MM.1S (cell line): ENCODE results near the gene RGS6.

Source experiments
- DNase-seq: peaks from one replicate; pipeline ENCODE4 v3.0.0-alpha.2; 2015
- H2AFZ ChIP-seq: fragments of 300-600 bp; sonication (generic); 2 replicates; pipeline ENCODE4 v1.6.0; 2016; ENCODE audit warnings: antibody characterized with exemption, low read length
- H3F3A ChIP-seq: fragments of 300-600 bp; sonication (generic); 2 replicates; pipeline ENCODE4 v1.6.1; 2016; ENCODE audit warnings: mild to moderate bottlenecking, antibody characterized with exemption, low read length, moderate library complexity, mixed read lengths; ENCODE audit not compliant: insufficient read depth
- H3K27ac ChIP-seq: fragments of 300-600 bp; sonication (generic); 2 replicates; pipeline ENCODE4 v1.5.1; 2016; ENCODE audit warnings: mild to moderate bottlenecking, low read length
- H3K27me3 ChIP-seq: fragments of 300-600 bp; sonication (generic); replicated peaks from 2 replicates; pipeline ENCODE4 v1.6.0; 2016; ENCODE audit warnings: low read length; ENCODE audit not compliant: insufficient read depth
- H3K36me3 ChIP-seq: fragments of 300-600 bp; sonication (generic); replicated peaks from 2 replicates; pipeline ENCODE4 v1.6.1; 2016; ENCODE audit warnings: mild to moderate bottlenecking, low read length, mixed read lengths; ENCODE audit not compliant: insufficient read depth
- H3K4me1 ChIP-seq: fragments of 300-600 bp; sonication (generic); 2 replicates; pipeline ENCODE4 v1.6.1; 2016; ENCODE audit warnings: low read length, mixed read lengths
- H3K4me2 ChIP-seq: fragments of 300-600 bp; sonication (generic); 2 replicates; pipeline ENCODE4 v1.6.0; 2016; ENCODE audit warnings: low read depth, low read length
- H3K4me3 ChIP-seq: fragments of 300-600 bp; sonication (generic); 2 replicates; pipeline ENCODE4 v1.5.1; 2016; ENCODE audit warnings: low read length, mixed read lengths
- H3K79me2 ChIP-seq: fragments of 300-600 bp; sonication (generic); 2 replicates; pipeline ENCODE4 v1.6.1; 2016; ENCODE audit warnings: mixed run types, low read length, mixed read lengths
- H3K9ac ChIP-seq: fragments of 300-600 bp; sonication (generic); 2 replicates; pipeline ENCODE4 v1.6.1; 2016; ENCODE audit warnings: low read length, mixed read lengths
- H3K9me2 ChIP-seq: fragments of 300-600 bp; sonication (generic); replicated peaks from 2 replicates; pipeline ENCODE4 v1.6.1; 2016; ENCODE audit warnings: mild to moderate bottlenecking, low read length, mixed read lengths; ENCODE audit not compliant: insufficient read depth
- H3K9me3 ChIP-seq: fragments of 300-600 bp; sonication (generic); replicated peaks from 2 replicates; pipeline ENCODE4 v1.6.1; 2016; ENCODE audit warnings: mild to moderate bottlenecking, low read length, mixed read lengths; ENCODE audit not compliant: insufficient read depth
- H4K20me1 ChIP-seq: fragments of 300-600 bp; sonication (generic); 2 replicates; pipeline ENCODE4 v1.6.1; 2016; ENCODE audit warnings: mild to moderate bottlenecking, low read length, moderate library complexity, mixed read lengths; ENCODE audit not compliant: insufficient read depth
- EZH2 ChIP-seq: fragments of 300-600 bp; sonication (generic); optimal IDR thresholded peaks from 2 replicates; pipeline ENCODE3; 2017; ENCODE audit warnings: low read depth, mild to moderate bottlenecking, antibody characterized with exemption, low read length, mixed read lengths
- EZH2phosphoT487 ChIP-seq: fragments of 300-600 bp; sonication (generic); IDR thresholded peaks from 2 replicates; pipeline ENCODE4 v1.6.1; 2018; ENCODE audit warnings: antibody characterized with exemption, low read length
- TF ChIP-seq, protein P1 (sequence below): fragments of 300-600 bp; sonication (generic); IDR thresholded peaks from 2 replicates; pipeline ENCODE4 v1.5.1; 2016; ENCODE audit warnings: antibody characterized with exemption, low read length, mixed read lengths

Gene RGS6

GRCh38 chr14:72060460-72060859 lies 128.2 kb downstream of the RGS6 start:
- no peaks in the 10 kb centered on the region for H3K4me1 ChIP-seq
- no peak overlapping the region for H3K27ac ChIP-seq
- DNase-seq: no peak
- no peaks in the 10 kb centered on the region for H4K20me1 ChIP-seq
- no peaks in the 10 kb centered on the region for H3K27me3 ChIP-seq
- no peaks in the 10 kb centered on the region for H3K9me3 ChIP-seq
- TF ChIP-seq, protein P1, sequence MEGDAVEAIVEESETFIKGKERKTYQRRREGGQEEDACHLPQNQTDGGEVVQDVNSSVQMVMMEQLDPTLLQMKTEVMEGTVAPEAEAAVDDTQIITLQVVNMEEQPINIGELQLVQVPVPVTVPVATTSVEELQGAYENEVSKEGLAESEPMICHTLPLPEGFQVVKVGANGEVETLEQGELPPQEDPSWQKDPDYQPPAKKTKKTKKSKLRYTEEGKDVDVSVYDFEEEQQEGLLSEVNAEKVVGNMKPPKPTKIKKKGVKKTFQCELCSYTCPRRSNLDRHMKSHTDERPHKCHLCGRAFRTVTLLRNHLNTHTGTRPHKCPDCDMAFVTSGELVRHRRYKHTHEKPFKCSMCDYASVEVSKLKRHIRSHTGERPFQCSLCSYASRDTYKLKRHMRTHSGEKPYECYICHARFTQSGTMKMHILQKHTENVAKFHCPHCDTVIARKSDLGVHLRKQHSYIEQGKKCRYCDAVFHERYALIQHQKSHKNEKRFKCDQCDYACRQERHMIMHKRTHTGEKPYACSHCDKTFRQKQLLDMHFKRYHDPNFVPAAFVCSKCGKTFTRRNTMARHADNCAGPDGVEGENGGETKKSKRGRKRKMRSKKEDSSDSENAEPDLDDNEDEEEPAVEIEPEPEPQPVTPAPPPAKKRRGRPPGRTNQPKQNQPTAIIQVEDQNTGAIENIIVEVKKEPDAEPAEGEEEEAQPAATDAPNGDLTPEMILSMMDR: no peak
- TF ChIP-seq EZH2: no peak
- TF ChIP-seq EZH2phosphoT487: no peak
- no peaks in the 10 kb centered on the region for H3K79me2 ChIP-seq
- H3K9me2 ChIP-seq: no peaks in the 10 kb centered on the region
- H3K9ac ChIP-seq: no peak overlapping the region
- no peak overlapping the region for H3K4me2 ChIP-seq
- H3K36me3 ChIP-seq: no peaks in the 10 kb centered on the region
- H3F3A ChIP-seq: no peaks in the 10 kb centered on the region
- H2AFZ ChIP-seq: no peak overlapping the region
- no peak overlapping the region for H3K4me3 ChIP-seq

GRCh38 chr14:72060917-72061316 lies 128.7 kb downstream of the RGS6 start:
- H3K9me3 ChIP-seq: no peaks in the 10 kb centered on the region

GRCh38 chr14:72061718-72062117 lies 129.5 kb downstream of the RGS6 start:
- Histone ChIP-seq H3K27me3 (no peaks in the 10 kb centered on the region), H2AFZ (no peak overlapping the region), H3K9ac (no peak overlapping the region), H3K4me1 (no peaks in the 10 kb centered on the region), H3K4me3 (no peak overlapping the region), H3F3A (no peaks in the 10 kb centered on the region), H4K20me1 (no peaks in the 10 kb centered on the region), H3K9me2 (no peaks in the 10 kb centered on the region), H3K4me2 (no peak overlapping the region), H3K9me3 (no peaks in the 10 kb centered on the region), H3K79me2 (no peaks in the 10 kb centered on the region), H3K36me3 (no peaks in the 10 kb centered on the region), H3K27ac (no peak overlapping the region)
- no peak for DNase-seq
- TF ChIP-seq, protein P1: no peak
- no peak for TF ChIP-seq EZH2phosphoT487
- TF ChIP-seq EZH2: no peak

More at GRCh38 chr14:72060917-72061316, 128.7 kb downstream of the RGS6 start:
- Histone ChIP-seq H3K4me2 (no peak overlapping the region), H3K9ac (no peak overlapping the region), H3K36me3 (no peaks in the 10 kb centered on the region), H4K20me1 (no peaks in the 10 kb centered on the region), H3K9me2 (no peaks in the 10 kb centered on the region), H3K27ac (no peak overlapping the region), H3K4me1 (no peaks in the 10 kb centered on the region), H2AFZ (no peak overlapping the region), H3K79me2 (no peaks in the 10 kb centered on the region), H3K27me3 (no peaks in the 10 kb centered on the region), H3K4me3 (no peak overlapping the region), H3F3A (no peaks in the 10 kb centered on the region)
- DNase-seq: no peak
- TF ChIP-seq EZH2: no peak
- no peak for TF ChIP-seq EZH2phosphoT487
- TF ChIP-seq, protein P1: no peak
